ENCODE measurements around the gene PGBD5. TPM values are rescaled to one million over a fixed set of nuclear protein-coding genes. Genes with fewer than 3 reads are reported as not detected.

The PGBD5 gene
- polyA plus RNA-seq, 1 donor, result 5.8 TPM

GRCh38 chr1:230301322-230301721, 124.8 kb downstream of the PGBD5 start:
- DNase-seq, result no peak

DNA sequence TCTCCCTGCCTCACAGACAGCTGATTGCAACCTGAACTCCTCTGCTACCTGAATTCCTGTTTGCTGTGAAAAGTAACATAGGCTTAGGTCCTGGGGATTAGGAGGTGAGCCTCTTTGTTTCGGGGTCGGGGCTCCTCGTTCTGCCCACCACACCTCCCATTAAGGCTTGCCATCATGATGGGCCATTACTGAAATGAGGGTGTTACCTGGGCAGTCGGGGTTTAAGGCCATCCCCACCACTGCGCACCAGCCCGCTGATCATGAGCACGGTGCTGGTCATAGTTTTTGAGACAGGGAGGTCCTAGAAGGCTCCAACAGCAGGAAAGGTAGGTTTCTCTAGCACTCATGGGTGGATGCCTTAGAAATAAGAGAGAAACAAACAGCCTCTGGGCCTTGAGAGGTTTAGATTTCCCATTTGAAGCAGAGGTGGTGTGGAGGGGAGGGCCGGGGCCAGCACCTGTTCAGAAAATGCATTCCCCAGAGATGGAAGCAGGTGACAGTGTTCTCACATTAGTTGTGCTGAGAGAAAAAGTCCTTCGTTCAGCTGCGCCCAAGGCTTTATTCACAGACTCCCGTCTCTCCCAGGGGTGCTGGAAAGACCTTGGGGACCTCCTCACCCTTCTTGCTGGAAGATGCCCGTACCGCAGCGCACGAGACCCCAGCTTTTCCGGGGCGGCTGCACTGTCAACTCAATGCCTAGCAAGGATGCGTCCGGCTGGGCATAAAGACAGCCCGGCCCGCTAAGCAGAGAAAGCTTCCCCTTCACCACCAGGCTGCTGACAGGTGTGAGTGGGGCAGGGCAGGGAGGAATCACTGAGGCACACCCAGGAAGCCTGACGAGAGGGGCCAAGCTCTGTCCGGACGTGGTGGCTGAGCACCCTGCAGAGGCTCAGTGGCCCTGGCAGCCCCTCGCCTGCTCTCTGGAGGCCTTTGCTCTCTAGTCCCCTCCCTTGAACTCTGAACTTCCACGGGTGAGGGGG, 125.5 kb downstream of the PGBD5 start:
- DNase-seq, result no peak

DNA sequence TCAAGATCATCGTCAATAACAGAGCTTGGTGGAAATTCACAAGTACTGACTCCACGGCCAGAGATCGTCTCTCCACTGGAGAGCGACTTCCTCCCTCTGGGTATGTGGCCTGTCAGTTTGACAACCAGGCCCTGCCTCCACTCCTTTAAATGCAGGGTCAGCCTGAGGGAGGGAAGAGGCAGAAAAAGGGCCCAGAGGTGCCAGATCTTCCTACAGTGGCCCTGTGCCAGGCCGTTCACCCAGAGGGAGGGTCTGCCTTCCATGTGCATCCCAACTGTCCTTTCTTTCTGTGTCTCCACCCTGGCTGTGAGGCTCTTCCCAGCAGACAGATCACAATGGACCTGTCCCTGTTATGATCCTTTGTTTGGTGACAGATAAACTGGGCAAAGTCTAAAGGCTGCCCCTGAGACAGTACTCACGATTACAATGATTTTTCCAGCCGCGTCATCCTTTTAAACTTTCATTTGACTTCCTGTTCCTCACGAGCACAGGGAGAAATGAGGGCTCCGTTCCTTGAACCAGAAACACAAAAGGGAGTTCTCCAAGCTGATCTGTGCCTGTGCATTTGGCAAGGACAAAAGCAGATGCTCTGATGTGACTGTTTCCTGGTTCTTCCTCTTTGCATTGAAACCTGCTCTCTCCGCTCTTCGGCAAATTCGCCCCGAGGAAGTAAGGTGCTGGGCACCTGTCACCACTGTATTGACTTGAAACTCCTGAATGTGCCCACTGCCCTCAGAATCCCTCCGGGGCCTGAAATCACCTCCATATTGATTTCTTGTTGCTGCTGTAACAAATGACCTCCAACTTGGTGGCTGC, 126.7 kb downstream of the PGBD5 start:
- no peak for DNase-seq

- DNase-seq, result no peak
Measured at GRCh38 chr1:230295367-230295766, 130.8 kb downstream of the PGBD5 start.

DNA sequence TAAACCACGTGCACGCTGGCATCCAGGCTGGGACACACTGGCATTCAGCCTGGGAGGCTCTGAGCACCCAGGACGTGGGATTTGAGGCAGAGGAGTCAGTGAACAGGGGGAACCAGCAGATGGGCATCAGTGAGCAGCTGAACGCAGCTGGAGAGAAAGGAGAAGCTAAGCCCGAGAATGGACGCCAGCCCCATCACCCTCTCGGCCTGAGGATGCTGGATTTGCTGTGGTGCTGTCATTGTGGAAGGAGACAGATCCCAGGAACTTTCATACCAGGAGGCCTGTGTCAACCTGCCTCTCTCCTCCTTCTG, 132.8 kb downstream of the PGBD5 start:
- DNase-seq, result no peak

DNA sequence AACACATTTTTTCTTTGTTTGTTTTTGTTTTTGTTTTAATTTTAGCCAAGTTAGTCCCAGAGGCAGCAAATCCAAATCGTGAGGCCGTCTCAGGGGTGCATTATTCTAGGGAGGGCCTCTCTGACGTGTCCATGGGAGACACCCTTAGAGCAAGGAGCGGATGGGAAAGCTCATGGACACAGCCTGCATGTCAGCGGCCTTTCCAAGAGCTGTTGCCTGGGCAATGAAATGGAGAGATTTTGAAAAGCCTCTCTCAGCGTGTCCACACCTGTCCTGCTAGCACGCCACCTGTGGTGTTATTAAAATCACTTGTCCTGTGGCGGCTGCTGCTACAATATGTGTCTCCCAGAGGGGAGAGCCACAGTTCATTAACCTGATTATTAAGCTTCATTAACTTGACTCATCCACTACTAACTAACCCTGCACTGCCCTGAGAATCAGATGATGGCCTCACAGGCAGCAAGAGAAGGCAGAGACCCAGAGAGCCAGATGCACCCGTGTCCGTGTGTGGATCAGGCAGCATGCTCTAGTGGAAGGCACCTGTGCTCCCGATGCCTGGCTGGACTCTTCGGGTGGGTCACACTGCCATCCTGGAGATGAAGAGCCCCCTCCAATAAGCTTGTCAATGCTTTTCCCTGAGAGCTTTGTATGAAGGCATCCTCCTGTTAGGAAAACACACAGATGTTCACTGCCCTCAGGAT, 133.3 kb downstream of the PGBD5 start:
- no peak for DNase-seq

DNA sequence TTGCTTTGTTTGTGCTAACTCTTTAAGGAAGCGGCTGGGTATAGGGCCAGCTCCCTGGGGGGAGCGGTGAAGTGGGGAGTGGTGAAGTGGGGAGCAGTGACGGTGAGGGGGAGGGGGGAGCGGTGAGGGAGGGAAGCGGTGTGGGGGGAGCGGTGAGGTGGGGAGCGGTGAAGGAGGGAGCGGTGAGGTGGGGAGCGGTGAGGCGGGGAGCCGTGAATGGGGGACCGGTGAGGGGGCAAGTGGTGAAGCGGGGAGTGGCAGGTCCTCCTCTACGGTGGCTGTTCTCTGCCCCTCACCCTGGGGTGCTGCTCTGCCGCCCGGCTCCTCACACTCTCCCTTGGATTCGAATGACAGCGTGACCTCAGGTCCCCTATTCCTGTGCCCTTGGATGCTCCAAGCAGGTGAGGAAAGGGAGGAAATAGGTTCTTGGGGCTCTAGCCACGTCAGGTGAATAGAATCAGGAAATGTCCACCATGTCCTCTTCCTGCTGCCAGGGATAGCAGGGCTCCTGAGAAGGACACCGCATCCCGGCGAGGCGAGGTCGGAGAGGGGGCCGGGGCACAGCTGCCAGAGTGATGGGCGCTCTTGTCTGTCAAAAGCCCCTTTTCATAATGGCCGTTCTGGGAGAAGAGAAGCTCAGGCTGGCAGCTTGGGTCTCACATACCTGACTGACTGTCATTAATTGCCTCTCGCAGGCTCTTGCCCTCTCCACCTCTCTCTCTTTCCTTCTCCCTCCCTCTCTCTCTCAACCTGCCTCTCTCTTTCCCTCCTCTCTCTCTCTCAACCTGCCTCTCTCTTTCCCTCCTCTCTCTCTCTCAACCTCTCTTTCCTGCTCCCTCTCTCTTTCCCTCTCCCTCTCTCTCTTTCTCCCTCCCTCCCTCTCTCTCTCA, 134.2 kb downstream of the PGBD5 start:
- no peak for DNase-seq

GRCh38 chr1:230289350-230289644, 136.8 kb downstream of the PGBD5 start:
- DNase-seq, result no peak

- DNase-seq, result no peak
Measured at GRCh38 chr1:230288641-230289349, 137.3 kb downstream of the PGBD5 start.

GRCh38 chr1:230287674-230288315, 138.3 kb downstream of the PGBD5 start:
- DNase-seq, result no peak

GRCh38 chr1:230286890-230287269, 139.3 kb downstream of the PGBD5 start:
- DNase-seq, result no peak

DNA sequence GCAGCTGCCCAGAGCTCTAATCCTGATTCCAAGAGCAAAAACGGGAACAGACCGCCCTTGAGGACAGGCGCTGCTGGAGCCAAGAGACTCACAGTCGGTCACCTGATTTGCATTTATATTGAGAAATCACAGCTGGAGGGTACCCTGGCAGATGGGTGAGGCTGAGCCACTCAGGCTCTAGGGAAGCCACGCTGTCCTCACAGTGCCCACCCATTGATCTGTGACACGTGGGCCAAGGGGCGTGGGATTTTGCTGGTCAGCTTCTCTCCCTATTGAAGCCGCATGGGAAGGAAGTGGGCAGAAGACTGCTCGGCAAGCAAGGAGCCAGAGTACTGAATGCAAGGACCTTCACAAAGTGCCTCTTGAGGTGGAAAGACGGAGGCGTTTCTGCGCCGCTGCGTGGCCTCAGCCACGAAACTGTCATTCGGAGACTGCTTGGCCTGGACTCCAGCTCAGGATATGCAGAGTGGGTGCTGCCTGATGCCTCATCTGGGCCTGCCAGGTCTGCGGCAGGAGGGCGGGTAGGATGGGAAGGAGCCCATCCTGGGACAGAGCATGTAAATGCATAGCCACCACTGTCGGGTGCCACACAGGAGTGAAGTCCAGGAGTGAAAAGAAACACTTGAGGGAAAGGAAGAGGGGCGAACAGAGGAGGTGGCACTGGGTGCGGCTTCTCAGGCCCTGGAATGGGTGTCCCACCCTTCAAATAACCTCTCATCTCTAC, 139.8 kb downstream of the PGBD5 start:
- no peak for DNase-seq

- DNase-seq, result no peak
Measured at GRCh38 chr1:230285351-230285750, 140.8 kb downstream of the PGBD5 start.

GRCh38 chr1:230284891-230285290, 141.2 kb downstream of the PGBD5 start:
- no peak for DNase-seq

DNA sequence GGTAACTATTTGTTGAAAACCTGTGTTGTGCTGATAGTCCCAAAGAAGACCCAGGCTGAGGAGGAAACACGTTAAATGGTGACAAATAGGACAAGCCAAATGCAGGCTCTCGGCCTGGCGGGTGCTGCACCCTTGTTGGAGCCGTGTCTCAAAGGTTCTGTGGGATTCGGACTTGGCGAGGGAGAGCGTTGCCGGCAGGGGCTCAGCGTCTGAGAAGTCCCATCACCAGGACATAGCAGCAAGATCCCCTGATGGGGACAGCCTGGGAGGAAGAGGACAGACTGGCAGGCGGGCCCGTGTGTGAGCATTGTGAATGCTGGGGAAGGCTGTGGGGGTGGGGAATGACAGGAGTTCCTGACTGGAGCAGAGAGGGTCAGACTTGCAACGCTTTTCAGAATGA, 142.5 kb downstream of the PGBD5 start:
- DNase-seq, result no peak

GRCh38 chr1:230282157-230282556, 144.0 kb downstream of the PGBD5 start:
- DNase-seq, result no peak

- no peak for DNase-seq
Measured at GRCh38 chr1:230281556-230281955, 144.6 kb downstream of the PGBD5 start.

DNA sequence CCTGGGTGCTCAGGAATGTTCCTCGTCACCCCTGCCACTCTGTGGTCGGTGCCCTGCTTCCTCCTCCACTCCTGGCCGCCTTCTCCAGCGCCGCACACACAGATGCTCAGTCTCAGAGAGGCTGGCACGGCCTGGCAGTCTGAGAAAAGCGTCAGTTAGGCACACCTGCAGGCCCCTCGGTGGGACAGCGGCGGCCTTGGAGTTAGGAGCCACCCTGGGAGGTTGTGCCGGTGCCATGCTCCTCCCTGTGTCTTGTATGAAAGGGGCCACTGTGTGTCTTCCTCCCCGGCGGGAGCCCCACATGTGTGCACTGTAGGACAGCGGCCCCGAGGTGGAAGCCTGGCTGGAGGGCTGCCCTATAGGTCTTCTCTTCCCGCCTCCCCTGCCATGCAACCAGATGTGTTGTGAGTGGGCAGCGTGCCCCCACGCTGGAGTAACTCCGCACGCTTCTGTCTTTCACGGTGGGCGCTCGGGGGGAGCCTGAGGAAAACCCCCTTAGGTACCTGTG, 145.2 kb downstream of the PGBD5 start:
- no peak for DNase-seq

DNA sequence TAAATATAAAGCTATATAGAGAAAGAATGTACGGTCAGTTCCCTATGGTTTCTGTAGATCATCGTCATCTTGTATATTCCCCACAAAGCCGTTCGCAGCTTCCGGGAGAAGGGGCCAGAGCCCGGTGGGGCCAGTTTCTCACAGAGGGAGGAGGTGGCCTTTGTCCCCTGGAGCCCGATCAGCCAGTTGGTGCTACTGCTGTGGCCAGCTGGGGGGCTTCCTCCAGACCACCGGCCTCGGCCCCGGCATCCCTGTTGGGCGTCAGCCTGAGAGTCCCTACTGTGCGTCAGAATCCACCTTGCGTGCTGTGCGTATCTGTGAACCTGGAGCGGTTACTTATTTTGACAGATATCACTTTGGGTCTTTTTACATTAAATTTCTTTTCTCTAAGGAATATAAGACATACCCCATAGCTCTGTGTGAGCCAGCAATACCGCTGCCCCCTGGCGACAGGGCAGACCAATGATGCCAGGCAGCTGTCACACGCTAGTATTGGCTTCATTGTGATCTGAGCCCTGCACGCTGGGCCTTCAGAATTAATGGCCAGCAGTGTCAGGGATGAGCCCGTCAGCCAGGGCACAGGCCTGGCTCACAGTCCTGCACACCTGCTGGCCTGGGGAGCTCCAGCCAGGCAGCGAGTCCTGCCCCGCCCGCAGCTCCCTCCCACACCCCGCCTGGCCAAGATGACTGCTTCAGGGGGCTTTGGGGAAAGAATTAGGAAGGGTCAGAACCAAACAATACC, 145.9 kb downstream of the PGBD5 start:
- no peak for DNase-seq
